Measurements from ENCODE around the gene AKAP13. TPM values are rescaled to one million over a fixed set of nuclear protein-coding genes. Genes with fewer than 3 reads are reported as not detected.

AKAP13 gene
- total and polyA plus RNA-seq, 2 of the 8 experiments (the other 6 are each of a cell fraction or from before 2014, with no cell fraction given): 14.0 to 46.2 TPM

GRCh38 chr15:85598718-85599398 lies 218.5 kb downstream of the AKAP13 start:
- ChIA-PET CTCF (ENCODE audit: partially characterized antibody) (interaction anchor here (1.1 kb wide), 1 partner anchor 309 kb away, joined by 4 read pairs; no protein-coding TSS in a partner anchor), POLR2A (ENCODE audit: partially characterized antibody) (no interaction called here)
- Histone ChIP-seq H3K56ac (replicated peaks; ENCODE audit: insufficient read length, low read depth, low read length) (no peak overlapping the region), H3K4ac (replicated peaks; ENCODE audit: insufficient read length, low read depth, low read length) (no peak overlapping the region), H3K4me3 (ENCODE audit: extremely low read depth in 1 of 4, insufficient read depth in 2 of 4, low read depth in 3 of 4, low read length in 4 of 4) (no peak overlapping the region), H2BK20ac (ENCODE audit: low read length) (no peak overlapping the region), H3K27me3 (replicated peaks in 1 of 4; ENCODE audit: control insufficient read depth in 3 of 4, extremely low read depth in 1 of 4, insufficient read depth in 3 of 4, low read length in 3 of 4) (no peaks in the 10 kb centered on the region), H3K18ac (ENCODE audit: extremely low read depth, low read length) (no peak overlapping the region), H2BK120ac (replicated peaks; ENCODE audit: low read depth, low read length) (no peak overlapping the region), H2AK5ac (ENCODE audit: low read depth, low read length) (no peak overlapping the region), H2BK5ac (ENCODE audit: low read depth, low read length) (no peak overlapping the region), H3K23ac (ENCODE audit: insufficient read length) (no peak overlapping the region), H4K8ac (ENCODE audit: extremely low read depth, insufficient read depth, low read length) (no peak overlapping the region), H4K91ac (replicated peaks; ENCODE audit: insufficient read length, low read length) (no peak overlapping the region), H3K27ac (ENCODE audit: low read depth, low read length) (no peak overlapping the region), H2BK12ac (ENCODE audit: low read depth, low read length) (no peak overlapping the region), H3K4me1 (replicated peaks in 1 of 4; ENCODE audit: control insufficient read depth in 3 of 4, insufficient read depth in 4 of 4, low read length in 3 of 4) (peaks cover 0 to 5% (median 0%) of the 10 kb centered on the region in 4 experiments; a peak in 1 of 7 replicates), H4K5ac (ENCODE audit: insufficient read length, low read depth, low read length) (no peak overlapping the region), H4K20me1 (replicated peaks in 1 of 2; ENCODE audit: control insufficient read depth in 1 of 2, insufficient read depth in 2 of 2, low read length in 2 of 2) (no peaks in the 10 kb centered on the region), H3K4me2 (ENCODE audit: insufficient read depth in 1 of 2, low read depth in 2 of 2, low read length in 2 of 2) (no peak overlapping the region), H3K9ac (replicated peaks in 1 of 4; ENCODE audit: extremely low read depth in 1 of 4, low read depth in 3 of 4, low read length in 3 of 4) (no peak overlapping the region), H2AFZ (ENCODE audit: low read length) (no peak overlapping the region), H3K79me2 (ENCODE audit: control insufficient read depth in 1 of 2, insufficient read depth in 2 of 2, low read length in 2 of 2) (no peaks in the 10 kb centered on the region), H3K9me3 (ENCODE audit: insufficient read depth in 2 of 2, low read depth in 1 of 2, low read length in 1 of 2) (no peaks in the 10 kb centered on the region), H3K36me3 (ENCODE audit: control insufficient read depth in 2 of 4, insufficient read depth in 4 of 4, low read length in 3 of 4) (no peaks in the 10 kb centered on the region; a peak in 2 of 8 replicates), H3K23me2 (ENCODE audit: low read depth, low read length) (no peaks in the 10 kb centered on the region; the same call in 1 of the 2 replicates), H3K79me1 (ENCODE audit: low read depth, low read length) (no peaks in the 10 kb centered on the region), H2BK15ac (ENCODE audit: low read length) (no peak overlapping the region), H3K14ac (ENCODE audit: insufficient read length) (no peak overlapping the region)
- TF ChIP-seq E2F6 (IDR thresholded peaks at IDR 0.05) (no peak), KDM1A (IDR thresholded peaks at IDR 0.05; ENCODE audit: borderline replicate concordance, low read length) (no peak), BRCA1 (IDR thresholded peaks at IDR 0.05; ENCODE audit: low read depth, low read length) (no peak)
- no peak for FAIRE-seq
- DNase-seq (ENCODE audit: low read depth in 1 of 2, low spot score in 2 of 2): no peak
- 84% methylated on average over 5 of the region's 5 CpGs; no CpG with 5 or more reads in 1 of the 2 experiments for WGBS, 2 experiments (ENCODE audit: extremely low coverage in 1 of 2, insufficient coverage in 1 of 2, insufficient read length in 1 of 2, insufficient replicate concordance in 2 of 2, low coverage in 1 of 2, low lambda C conversion rate in 2 of 2, missing lambda C conversion rate in 1 of 2)

Data from H1 (cell line).